B cell (primary cell): ENCODE results near the gene CEP41. TPM values are rescaled to one million over a fixed set of nuclear protein-coding genes. Genes with fewer than 3 reads are reported as not detected.

ENCODE experiments used
- ATAC-seq: fragments of 200-7000 bp; cut with Tn5 transposase; one replicate; pipeline ENCODE4 v1.10.0; 2021; ENCODE audit warnings: low read depth, mild to moderate bottlenecking, moderate number of reproducible peaks, moderate library complexity
- CTCF ChIA-PET: fragments of 350-600 bp; sonication (Branson Sonifier 250); formaldehyde crosslinking; loops from one replicate; lab custom pipeline; 2021; ENCODE audit warnings: antibody characterized with exemption, inconsistent platforms; lab: Charles Lee
- POLR2A ChIA-PET: fragments of 350-600 bp; sonication (Branson Sonifier 250); formaldehyde crosslinking; loops from one replicate; lab custom pipeline; 2021; ENCODE audit warnings: antibody characterized with exemption; lab: Charles Lee
- DNase-seq: peaks from one replicate; pipeline ENCODE4 v3.0.0; 2013
- H2AFZ ChIP-seq: 2 replicates; pipeline ENCODE4 v1.6.1; 2012; ENCODE audit warnings: mild to moderate bottlenecking, low read depth, low read length; ENCODE audit not compliant: insufficient read depth, poor library complexity, severe bottlenecking
- H3K27ac ChIP-seq, 2 donors: 1 replicate in 1 of 2; 2 replicates in 1 of 2; pipeline ENCODE4 v1.5.1; 2012 to 2013; ENCODE audit warnings: low read length in 2 of 2, mild to moderate bottlenecking in 2 of 2, moderate library complexity in 1 of 2
- H3K27me3 ChIP-seq, 4 experiments: fragments of 200-600 bp in 1 of 4; sonication (generic) in 1 of 4; replicated peaks in 1 of 4; 1 replicate in 2 of 4; 2 replicates in 2 of 4; pipeline versions ENCODE4 v1.6.1 to v1.7.0; 2013 to 2016; ENCODE audit warnings: low read length in 3 of 4, mild to moderate bottlenecking in 2 of 4, mixed read lengths in 1 of 4, moderate library complexity in 1 of 4; ENCODE audit not compliant: insufficient read depth in 4 of 4, control insufficient read depth in 3 of 4; ENCODE audit errors: control extremely low read depth in 1 of 4
- H3K36me3 ChIP-seq, 2 experiments: replicated peaks in 1 of 2; 1 replicate in 1 of 2; 2 replicates in 1 of 2; pipeline versions ENCODE4 v1.6.1 to v1.7.1; 2013; ENCODE audit warnings: low read length in 1 of 2; ENCODE audit not compliant: insufficient read depth in 2 of 2, control insufficient read depth in 1 of 2; ENCODE audit errors: control extremely low read depth in 1 of 2, extremely low read depth in 1 of 2
- H3K4me1 ChIP-seq, 2 donors: fragments of 200-600 bp in 1 of 2; sonication (generic) in 1 of 2; 1 replicate in 1 of 2; 2 replicates in 1 of 2; pipeline versions ENCODE4 v1.5.1 to v1.6.1; 2013 to 2017; ENCODE audit warnings: low read length in 2 of 2; ENCODE audit not compliant: control insufficient read depth in 2 of 2, insufficient read depth in 2 of 2
- H3K4me2 ChIP-seq: replicated peaks from 2 replicates; pipeline ENCODE3; 2012; ENCODE audit warnings: mild to moderate bottlenecking, low read depth, low read length; ENCODE audit not compliant: poor library complexity, severe bottlenecking
- H3K4me3 ChIP-seq, 5 experiments: fragments of 200-600 bp in 1 of 5; sonication (generic) in 1 of 5; 1 replicate in 3 of 5; 2 replicates in 2 of 5; pipeline versions ENCODE4 v1.5.1 to v1.7.0; 2011 to 2016; ENCODE audit warnings: low read length in 4 of 5, mild to moderate bottlenecking in 4 of 5, low read depth in 2 of 5, control low read depth in 1 of 5, moderate library complexity in 1 of 5; ENCODE audit not compliant: insufficient read depth in 1 of 5; ENCODE audit errors: control extremely low read depth in 1 of 5, extremely low read depth in 1 of 5
- H3K79me2 ChIP-seq: fragments of 200-600 bp; sonication (generic); one replicate; pipeline ENCODE4 v1.6.0; 2016; ENCODE audit warnings: low read length; ENCODE audit not compliant: control insufficient read depth, insufficient read depth
- H3K9ac ChIP-seq: fragments of 200-600 bp; sonication (generic); 2 replicates; pipeline ENCODE4 v1.6.1; 2017; ENCODE audit warnings: mild to moderate bottlenecking, low read length, moderate library complexity
- H3K9me3 ChIP-seq, 3 donors: one replicate each; pipeline versions ENCODE4 v1.6.1 to v1.7.1; 2013; ENCODE audit warnings: low read length in 2 of 3; ENCODE audit not compliant: control insufficient read depth in 2 of 3, insufficient read depth in 1 of 3; ENCODE audit errors: control extremely low read depth in 1 of 3
- H4K20me1 ChIP-seq: 2 replicates; pipeline ENCODE4 v1.6.0; 2012; ENCODE audit warnings: mild to moderate bottlenecking, low read length; ENCODE audit not compliant: insufficient read depth, control insufficient read depth, poor library complexity, severe bottlenecking
- H3K27ac Mint-ChIP-seq: one replicate; pipeline ENCODE4 v1.8.0; 2021; ENCODE audit warnings: mixed read lengths
- H3K27me3 Mint-ChIP-seq: one replicate; pipeline ENCODE4 v1.8.0; 2021; ENCODE audit warnings: mixed read lengths
- H3K4me1 Mint-ChIP-seq: one replicate; pipeline ENCODE4 v1.8.0; 2021; ENCODE audit warnings: mixed read lengths
- H3K4me3 Mint-ChIP-seq: one replicate; pipeline ENCODE4 v1.8.0; 2021; ENCODE audit warnings: mixed read lengths
- H3K9me3 Mint-ChIP-seq: one replicate; pipeline ENCODE4 v1.8.0; 2022; ENCODE audit warnings: mixed read lengths; ENCODE audit not compliant: insufficient read depth
- EZH2 ChIP-seq: IDR thresholded peaks from 2 replicates; pipeline ENCODE4 v1.6.1; 2012; ENCODE audit warnings: borderline replicate concordance, low read depth, mild to moderate bottlenecking, moderate library complexity, low read length; ENCODE audit not compliant: insufficient read depth, poor library complexity, severe bottlenecking
- WGBS: methylation state at CpG from one replicate; pipeline ENCODE4 v1.1.5; 2013; ENCODE audit warnings: missing lambda C conversion rate; ENCODE audit not compliant: insufficient coverage; 5-methylcytosine and 5-hydroxymethylcytosine counted together
- intact Hi-C: fragments of 100-400 bp; cut with micrococcal nuclease; formaldehyde crosslinking; loops from one replicate; pipeline ENCODE4 v1.10.0; 2022
- polyA plus RNA-seq: library from polyadenylated mRNA; depleted of rRNA; stranded (reverse); fragments of >200 nt; gene quantifications from 2 replicates; pipeline ENCODE4 v1.2.3, GENCODE V29; 2012
- total RNA-seq, 2 donors: library from RNA; stranded (reverse); fragments of 120-200 nt in 1 of 2; gene quantifications; 1 replicate in 1 of 2; 2 replicates in 1 of 2; pipeline versions ENCODE4 v1.2.3 to v1.2.4, GENCODE V29; 2013 to 2022
- TF ChIP-seq, protein P1 (sequence below): fragments of 200-600 bp; IDR thresholded peaks from one replicate; pipeline ENCODE4 v1.8.0; 2022; ENCODE audit warnings: antibody characterized with exemption, mild to moderate bottlenecking

Gene CEP41
- total and polyA plus RNA-seq, 2 donors (not counting 1 experiment from before 2014, with no cell fraction given), result 3.4 to 5.9 TPM

- CTCF ChIA-PET, result no interaction called here
Measured at GRCh38 chr7:130490311-130490791, 49.5 kb upstream of the CEP41 start.

More at GRCh38 chr7:130490311-130490791, 49.5 kb upstream of the CEP41 start:
- POLR2A ChIA-PET, result no interaction called here
- H3K79me2 ChIP-seq, result no peaks in the 10 kb centered on the region
- peaks cover 0 to 37% (median 11%) of the 10 kb centered on the region in 4 experiments for H3K27me3 ChIP-seq
- no peaks in the 10 kb centered on the region for H3K9me3 Mint-ChIP-seq
- no peak overlapping the region for H3K4me3 ChIP-seq
- no peaks in the 10 kb centered on the region for H4K20me1 ChIP-seq
- H3K4me1 ChIP-seq, result peaks cover 38 to 40% of the 10 kb centered on the region in 2 donors
- peaks cover 37% of the 10 kb centered on the region for H3K27me3 Mint-ChIP-seq
- H3K27ac Mint-ChIP-seq, result no peak overlapping the region
- TF ChIP-seq, protein P1, sequence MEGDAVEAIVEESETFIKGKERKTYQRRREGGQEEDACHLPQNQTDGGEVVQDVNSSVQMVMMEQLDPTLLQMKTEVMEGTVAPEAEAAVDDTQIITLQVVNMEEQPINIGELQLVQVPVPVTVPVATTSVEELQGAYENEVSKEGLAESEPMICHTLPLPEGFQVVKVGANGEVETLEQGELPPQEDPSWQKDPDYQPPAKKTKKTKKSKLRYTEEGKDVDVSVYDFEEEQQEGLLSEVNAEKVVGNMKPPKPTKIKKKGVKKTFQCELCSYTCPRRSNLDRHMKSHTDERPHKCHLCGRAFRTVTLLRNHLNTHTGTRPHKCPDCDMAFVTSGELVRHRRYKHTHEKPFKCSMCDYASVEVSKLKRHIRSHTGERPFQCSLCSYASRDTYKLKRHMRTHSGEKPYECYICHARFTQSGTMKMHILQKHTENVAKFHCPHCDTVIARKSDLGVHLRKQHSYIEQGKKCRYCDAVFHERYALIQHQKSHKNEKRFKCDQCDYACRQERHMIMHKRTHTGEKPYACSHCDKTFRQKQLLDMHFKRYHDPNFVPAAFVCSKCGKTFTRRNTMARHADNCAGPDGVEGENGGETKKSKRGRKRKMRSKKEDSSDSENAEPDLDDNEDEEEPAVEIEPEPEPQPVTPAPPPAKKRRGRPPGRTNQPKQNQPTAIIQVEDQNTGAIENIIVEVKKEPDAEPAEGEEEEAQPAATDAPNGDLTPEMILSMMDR, result no peak
- TF ChIP-seq EZH2, result no peak
- intact Hi-C loops, result no loop called here
- no peak overlapping the region for H3K27ac ChIP-seq
- H3K36me3 ChIP-seq, result no peaks in the 10 kb centered on the region
- no peak overlapping the region for H2AFZ ChIP-seq
- no peak for ATAC-seq
- H3K4me2 ChIP-seq, result peak overlapping the region; percentile 68
- no peak overlapping the region for H3K4me3 Mint-ChIP-seq
- peaks cover 36% of the 10 kb centered on the region for H3K4me1 Mint-ChIP-seq
- peaks cover 0 to 18% (median 0%) of the 10 kb centered on the region in 3 donors for H3K9me3 ChIP-seq
- no peak for DNase-seq
- 55% methylated on average over 21 of the region's 21 CpGs for WGBS
- no peak overlapping the region for H3K9ac ChIP-seq
